GM23248 (cell line): ENCODE results near the gene DSN1.

Experiments
- EZH2 ChIP-seq: fragments of 200-600 bp; sonication (generic); IDR thresholded peaks from 2 replicates; pipeline ENCODE4 v1.6.1; 2018; ENCODE audit warnings: antibody characterized with exemption, mild to moderate bottlenecking; ENCODE audit not compliant: insufficient read depth, poor library complexity, severe bottlenecking
- EZH2phosphoT487 ChIP-seq: fragments of 200-600 bp; sonication (generic); IDR thresholded peaks from 2 replicates; pipeline ENCODE4 v1.6.1; 2018; ENCODE audit warnings: antibody characterized with exemption, moderate library complexity, mild to moderate bottlenecking, low read depth; ENCODE audit not compliant: insufficient read depth

GRCh38 chr20:36815454-36816091 is 42.0 kb upstream of the DSN1 start:
- TF ChIP-seq EZH2 (no peak), EZH2phosphoT487 (no peak)
